HL-60 (cell line): ENCODE measurements around the gene CST6.

Source experiments
- GABPA ChIP-seq: IDR thresholded peaks from 2 replicates; pipeline ENCODE4 v1.6.1; 2012; ENCODE audit warnings: low read depth
- POLR2AphosphoS5 ChIP-seq: IDR thresholded peaks from 2 replicates; pipeline ENCODE4 v1.6.1; 2012; ENCODE audit warnings: low read depth
- SPI1 ChIP-seq: IDR thresholded peaks from 2 replicates; pipeline ENCODE4 v1.6.1; 2012; ENCODE audit warnings: low read depth, mild to moderate bottlenecking, borderline replicate concordance
- TF ChIP-seq, protein P1 (sequence below): IDR thresholded peaks from one replicate; pipeline ENCODE4 v1.5.1; 2011; ENCODE audit warnings: low read length, control low read depth, inconsistent platforms; ENCODE audit not compliant: insufficient read depth

DNA sequence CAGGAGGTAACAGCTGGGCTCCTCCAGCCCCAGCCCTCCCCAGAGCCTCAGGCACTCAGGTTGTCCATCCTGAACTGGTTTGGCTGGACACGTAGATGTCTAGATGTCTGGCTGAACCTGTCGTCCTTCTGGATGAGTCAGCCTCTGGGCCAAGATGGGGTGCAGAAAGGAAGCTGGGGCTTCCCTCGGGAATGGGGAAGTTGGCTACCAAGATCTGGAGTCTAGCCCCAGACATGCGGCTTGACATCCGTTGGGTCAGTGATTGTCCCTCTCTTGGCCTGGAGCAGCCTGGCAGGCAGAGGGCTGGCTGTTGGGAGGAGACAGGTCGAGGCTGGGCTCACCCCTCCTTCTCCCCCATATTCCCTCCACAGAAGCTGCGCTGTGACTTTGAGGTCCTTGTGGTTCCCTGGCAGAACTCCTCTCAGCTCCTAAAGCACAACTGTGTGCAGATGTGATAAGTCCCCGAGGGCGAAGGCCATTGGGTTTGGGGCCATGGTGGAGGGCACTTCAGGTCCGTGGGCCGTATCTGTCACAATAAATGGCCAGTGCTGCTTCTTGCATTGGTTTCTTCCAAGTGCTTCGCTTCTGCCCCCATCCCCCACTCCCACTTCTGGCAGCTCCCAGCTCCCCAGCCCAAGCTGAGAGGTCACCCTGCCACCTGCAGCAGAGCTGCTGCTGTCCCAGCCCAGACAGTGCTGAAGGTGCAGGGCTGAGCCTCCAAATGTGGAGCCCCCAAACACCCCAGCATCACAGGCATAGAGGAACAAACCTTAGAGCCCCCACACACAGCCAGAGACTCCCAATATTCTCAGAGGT lies 1.3 kb downstream of the CST6 start:
- no peak for TF ChIP-seq GABPA
- TF ChIP-seq, protein P1, sequence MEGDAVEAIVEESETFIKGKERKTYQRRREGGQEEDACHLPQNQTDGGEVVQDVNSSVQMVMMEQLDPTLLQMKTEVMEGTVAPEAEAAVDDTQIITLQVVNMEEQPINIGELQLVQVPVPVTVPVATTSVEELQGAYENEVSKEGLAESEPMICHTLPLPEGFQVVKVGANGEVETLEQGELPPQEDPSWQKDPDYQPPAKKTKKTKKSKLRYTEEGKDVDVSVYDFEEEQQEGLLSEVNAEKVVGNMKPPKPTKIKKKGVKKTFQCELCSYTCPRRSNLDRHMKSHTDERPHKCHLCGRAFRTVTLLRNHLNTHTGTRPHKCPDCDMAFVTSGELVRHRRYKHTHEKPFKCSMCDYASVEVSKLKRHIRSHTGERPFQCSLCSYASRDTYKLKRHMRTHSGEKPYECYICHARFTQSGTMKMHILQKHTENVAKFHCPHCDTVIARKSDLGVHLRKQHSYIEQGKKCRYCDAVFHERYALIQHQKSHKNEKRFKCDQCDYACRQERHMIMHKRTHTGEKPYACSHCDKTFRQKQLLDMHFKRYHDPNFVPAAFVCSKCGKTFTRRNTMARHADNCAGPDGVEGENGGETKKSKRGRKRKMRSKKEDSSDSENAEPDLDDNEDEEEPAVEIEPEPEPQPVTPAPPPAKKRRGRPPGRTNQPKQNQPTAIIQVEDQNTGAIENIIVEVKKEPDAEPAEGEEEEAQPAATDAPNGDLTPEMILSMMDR: no peak
- TF ChIP-seq POLR2AphosphoS5: no peak
- peak; percentile 46; the same call in 1 of the 2 replicates for TF ChIP-seq SPI1
